OCI-LY3 (cell line): ENCODE data around the gene GATM.

ENCODE experiments used
- H2AFZ ChIP-seq: fragments of 200-600, 300-600 bp; shearing (Covaris generic); 2 replicates; pipeline ENCODE4 v1.6.0; 2014; ENCODE audit warnings: antibody characterized with exemption, low read depth, low read length
- H3K27ac ChIP-seq: fragments of 200-600, 300-600 bp; sonication (generic); 2 replicates; pipeline ENCODE4 v1.5.1; 2014; ENCODE audit warnings: mild to moderate bottlenecking, low read length, moderate library complexity, mixed read lengths
- H3K27me3 ChIP-seq: fragments of 200-600, 300-600 bp; sonication (generic); 2 replicates; pipeline ENCODE4 v1.6.1; 2014; ENCODE audit warnings: low read depth, low read length, mixed read lengths
- H3K36me3 ChIP-seq: fragments of 200-600, 300-600 bp; sonication (generic); replicated peaks from 2 replicates; pipeline ENCODE3; 2014; ENCODE audit warnings: low read depth, low read length, mixed read lengths
- H3K4me1 ChIP-seq: fragments of 300-600, 200-600 bp; sonication (generic); 2 replicates; pipeline ENCODE4 v1.6.1; 2014; ENCODE audit warnings: low read length, mixed read lengths
- H3K4me2 ChIP-seq: fragments of 200-600, 300-600 bp; sonication (generic); 2 replicates; pipeline ENCODE4 v1.6.1; 2014; ENCODE audit warnings: low read length, mixed read lengths
- H3K4me3 ChIP-seq: fragments of 300-600, 200-600 bp; sonication (generic); 2 replicates; pipeline ENCODE4 v1.5.1; 2014; ENCODE audit warnings: antibody characterized with exemption, mild to moderate bottlenecking, low read length, moderate library complexity
- H3K79me2 ChIP-seq: fragments of 300-600, 200-600 bp; shearing (Covaris generic); 2 replicates; pipeline ENCODE4 v1.6.1; 2014; ENCODE audit warnings: mild to moderate bottlenecking, low read length, mixed read lengths
- H3K9ac ChIP-seq: fragments of 300-600, 200-600 bp; shearing (Covaris generic); 2 replicates; pipeline ENCODE4 v1.6.0; 2014; ENCODE audit warnings: mild to moderate bottlenecking, low read length, moderate library complexity
- H3K9me3 ChIP-seq: fragments of 200-600, 300-600 bp; shearing (Covaris generic); 2 replicates; pipeline ENCODE4 v1.6.1; 2014; ENCODE audit warnings: low read length, mixed read lengths; ENCODE audit not compliant: insufficient read depth
- H4K20me1 ChIP-seq: fragments of 200-600, 300-600 bp; sonication (generic); 2 replicates; pipeline ENCODE4 v1.6.1; 2016; ENCODE audit warnings: low read length, mixed read lengths; ENCODE audit not compliant: insufficient read depth
- EZH2phosphoT487 ChIP-seq: fragments of 200-600 bp; shearing (Covaris generic); IDR thresholded peaks from 2 replicates; pipeline ENCODE4 v1.6.1; 2018; ENCODE audit warnings: antibody characterized with exemption, mixed run types, low read depth
- TF ChIP-seq, protein P1 (sequence below): fragments of 200-600, 300-600 bp; sonication (generic); IDR thresholded peaks from 2 replicates; pipeline ENCODE4 v1.5.1; 2014; ENCODE audit warnings: antibody characterized with exemption, low read length, low read depth

The GATM gene

GRCh38 chr15:45376300-45376928 is 1.9 kb downstream of the GATM start:
- H3K4me3 ChIP-seq: peak overlapping the region; percentile 87

DNA sequence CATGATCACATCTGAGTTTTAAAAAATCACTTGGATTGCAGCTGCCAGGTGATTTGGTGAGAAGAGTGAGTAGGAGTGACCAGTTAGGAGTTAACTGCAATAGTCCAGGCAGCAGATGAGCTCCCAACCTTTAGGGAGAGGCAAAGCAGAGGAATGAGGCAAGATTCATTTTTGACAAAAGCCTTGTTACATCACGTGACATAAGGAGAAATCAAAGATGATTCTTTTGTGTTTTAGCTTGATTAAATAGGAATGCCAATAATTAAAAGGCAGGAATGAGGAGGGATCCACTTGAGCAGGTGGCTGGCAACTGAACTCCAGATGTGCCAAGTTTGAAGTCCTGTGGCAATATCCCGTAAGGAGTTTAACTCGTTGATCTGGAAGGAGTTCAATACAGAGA is 2.5 kb downstream of the GATM start:
- H3K9me3 ChIP-seq: no peaks in the 10 kb centered on the region
- no peaks in the 10 kb centered on the region for H3K27me3 ChIP-seq
- peaks cover 58% of the 10 kb centered on the region for H4K20me1 ChIP-seq
- H3K4me2 ChIP-seq: peak overlapping the region; percentile 90
- peaks cover 59% of the 10 kb centered on the region for H3K79me2 ChIP-seq
- peaks cover 68% of the 10 kb centered on the region for H3K4me1 ChIP-seq
- H3K4me3 ChIP-seq: peak overlapping the region; percentile 87
- no peak overlapping the region for H3K9ac ChIP-seq
- no peak overlapping the region for H2AFZ ChIP-seq
- no peak overlapping the region for H3K27ac ChIP-seq
- H3K36me3 ChIP-seq: peaks cover 71% of the 10 kb centered on the region
- TF ChIP-seq EZH2phosphoT487: no peak
- TF ChIP-seq, protein P1, sequence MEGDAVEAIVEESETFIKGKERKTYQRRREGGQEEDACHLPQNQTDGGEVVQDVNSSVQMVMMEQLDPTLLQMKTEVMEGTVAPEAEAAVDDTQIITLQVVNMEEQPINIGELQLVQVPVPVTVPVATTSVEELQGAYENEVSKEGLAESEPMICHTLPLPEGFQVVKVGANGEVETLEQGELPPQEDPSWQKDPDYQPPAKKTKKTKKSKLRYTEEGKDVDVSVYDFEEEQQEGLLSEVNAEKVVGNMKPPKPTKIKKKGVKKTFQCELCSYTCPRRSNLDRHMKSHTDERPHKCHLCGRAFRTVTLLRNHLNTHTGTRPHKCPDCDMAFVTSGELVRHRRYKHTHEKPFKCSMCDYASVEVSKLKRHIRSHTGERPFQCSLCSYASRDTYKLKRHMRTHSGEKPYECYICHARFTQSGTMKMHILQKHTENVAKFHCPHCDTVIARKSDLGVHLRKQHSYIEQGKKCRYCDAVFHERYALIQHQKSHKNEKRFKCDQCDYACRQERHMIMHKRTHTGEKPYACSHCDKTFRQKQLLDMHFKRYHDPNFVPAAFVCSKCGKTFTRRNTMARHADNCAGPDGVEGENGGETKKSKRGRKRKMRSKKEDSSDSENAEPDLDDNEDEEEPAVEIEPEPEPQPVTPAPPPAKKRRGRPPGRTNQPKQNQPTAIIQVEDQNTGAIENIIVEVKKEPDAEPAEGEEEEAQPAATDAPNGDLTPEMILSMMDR: no peak

More at GRCh38 chr15:45376300-45376928, 1.9 kb downstream of the GATM start:
- peaks cover 56% of the 10 kb centered on the region for H4K20me1 ChIP-seq
- H3K4me1 ChIP-seq: peaks cover 62% of the 10 kb centered on the region
- H3K36me3 ChIP-seq: peaks cover 69% of the 10 kb centered on the region
- no peaks in the 10 kb centered on the region for H3K27me3 ChIP-seq
- H2AFZ ChIP-seq: no peak overlapping the region
- peak overlapping the region; percentile 89 for H3K9ac ChIP-seq
- H3K79me2 ChIP-seq: peaks cover 56% of the 10 kb centered on the region
- H3K4me2 ChIP-seq: peak overlapping the region; percentile 90
- H3K27ac ChIP-seq: peak overlapping the region; percentile 96; the same call in 1 of the 2 replicates
- TF ChIP-seq, protein P1: no peak
- no peak for TF ChIP-seq EZH2phosphoT487
- no peaks in the 10 kb centered on the region for H3K9me3 ChIP-seq

DNA sequence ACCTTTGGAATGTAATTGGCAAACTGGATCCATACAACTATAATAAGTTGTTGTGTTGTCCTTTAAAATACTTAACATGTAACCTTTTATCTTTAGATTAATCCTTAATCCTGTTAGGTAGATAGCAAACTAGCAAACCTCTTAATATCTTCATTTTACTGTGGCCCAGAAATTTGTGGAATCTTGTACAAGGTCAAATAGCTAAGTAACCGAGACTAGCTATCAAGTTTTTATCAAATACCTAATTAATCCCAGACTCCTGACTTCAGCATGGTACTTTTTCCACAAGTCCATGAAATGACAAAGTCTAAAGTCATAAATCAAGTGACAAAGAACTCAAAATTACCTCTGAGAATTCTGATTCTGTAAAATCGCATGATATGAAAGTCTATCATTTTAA is 4.4 kb downstream of the GATM start:
- Histone ChIP-seq H3K27ac (no peak overlapping the region), H3K4me1 (peaks cover 71% of the 10 kb centered on the region), H3K4me2 (no peak overlapping the region), H3K9me3 (no peaks in the 10 kb centered on the region), H3K27me3 (no peaks in the 10 kb centered on the region), H2AFZ (no peak overlapping the region), H3K79me2 (peaks cover 70% of the 10 kb centered on the region), H4K20me1 (peaks cover 64% of the 10 kb centered on the region), H3K36me3 (peaks cover 79% of the 10 kb centered on the region), H3K9ac (no peak overlapping the region), H3K4me3 (no peak overlapping the region)
- TF ChIP-seq EZH2phosphoT487: no peak
- TF ChIP-seq, protein P1: no peak

DNA sequence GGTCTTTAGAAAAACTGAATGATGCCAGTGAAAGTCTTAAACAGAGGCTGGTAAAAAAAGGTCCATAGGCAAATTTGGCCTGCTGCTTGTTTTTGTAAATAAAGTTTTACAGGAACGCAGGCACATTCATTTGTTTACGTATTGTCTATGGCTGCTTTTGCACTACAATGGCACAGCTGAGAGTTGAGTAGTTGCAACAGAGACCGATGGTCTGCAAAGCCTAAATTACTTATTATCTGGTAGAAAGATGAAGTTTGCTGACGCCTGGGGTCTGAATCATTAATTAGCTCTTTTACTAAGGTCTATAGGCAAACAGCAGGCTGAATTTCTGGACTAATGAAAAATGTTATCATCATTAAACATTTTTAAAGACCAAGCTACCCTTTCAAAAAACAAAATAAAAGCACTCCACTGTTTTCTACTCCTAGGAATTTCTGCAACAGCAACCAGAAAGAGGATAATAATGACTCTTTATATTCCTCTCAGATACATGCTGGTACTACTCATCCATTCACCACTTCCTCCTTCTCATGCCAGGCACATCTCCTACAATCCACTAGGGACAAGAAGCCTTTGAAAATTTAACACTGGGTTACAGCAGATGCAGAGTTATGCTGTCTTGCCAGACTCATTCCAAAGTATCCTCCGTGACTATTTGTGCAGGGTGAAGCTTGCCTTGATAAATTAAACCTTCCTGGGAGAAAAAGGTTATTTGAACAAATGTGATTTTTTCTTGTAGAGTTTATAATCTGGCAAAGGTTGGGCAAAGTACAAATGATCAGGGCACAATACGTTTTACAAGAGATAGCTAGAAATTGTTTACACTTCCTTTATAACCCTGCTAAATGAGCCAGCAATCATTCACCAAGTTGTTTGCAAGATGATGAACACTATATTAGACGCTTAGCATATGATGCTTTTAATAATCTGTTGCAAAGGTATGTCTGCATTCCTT is 6.0 kb downstream of the GATM start:
- no peaks in the 10 kb centered on the region for H3K9me3 ChIP-seq
- H2AFZ ChIP-seq: no peak overlapping the region
- H3K79me2 ChIP-seq: peaks cover 64% of the 10 kb centered on the region
- TF ChIP-seq, protein P1: no peak
- no peak for TF ChIP-seq EZH2phosphoT487
- H4K20me1 ChIP-seq: peaks cover 67% of the 10 kb centered on the region
- H3K9ac ChIP-seq: no peak overlapping the region
- H3K4me3 ChIP-seq: 0 out of 2 replicates have a peak overlapping the region, but pooled peaks have one; percentile 14
- H3K36me3 ChIP-seq: peaks cover 90% of the 10 kb centered on the region
- H3K27ac ChIP-seq: peak overlapping the region; percentile 2; the same call in 1 of the 2 replicates
- H3K4me2 ChIP-seq: peak overlapping the region; percentile 60
- H3K27me3 ChIP-seq: no peaks in the 10 kb centered on the region
- H3K4me1 ChIP-seq: peaks cover 71% of the 10 kb centered on the region
